ENCODE data around the gene EEF1AKMT3. TPM values are rescaled to one million over a fixed set of nuclear protein-coding genes. Genes with fewer than 3 reads are reported as not detected.

EEF1AKMT3 gene
- total RNA-seq, 2 donors from 2014 or later, result 1.9 to 3.6 TPM

- TF ChIP-seq, protein P1, sequence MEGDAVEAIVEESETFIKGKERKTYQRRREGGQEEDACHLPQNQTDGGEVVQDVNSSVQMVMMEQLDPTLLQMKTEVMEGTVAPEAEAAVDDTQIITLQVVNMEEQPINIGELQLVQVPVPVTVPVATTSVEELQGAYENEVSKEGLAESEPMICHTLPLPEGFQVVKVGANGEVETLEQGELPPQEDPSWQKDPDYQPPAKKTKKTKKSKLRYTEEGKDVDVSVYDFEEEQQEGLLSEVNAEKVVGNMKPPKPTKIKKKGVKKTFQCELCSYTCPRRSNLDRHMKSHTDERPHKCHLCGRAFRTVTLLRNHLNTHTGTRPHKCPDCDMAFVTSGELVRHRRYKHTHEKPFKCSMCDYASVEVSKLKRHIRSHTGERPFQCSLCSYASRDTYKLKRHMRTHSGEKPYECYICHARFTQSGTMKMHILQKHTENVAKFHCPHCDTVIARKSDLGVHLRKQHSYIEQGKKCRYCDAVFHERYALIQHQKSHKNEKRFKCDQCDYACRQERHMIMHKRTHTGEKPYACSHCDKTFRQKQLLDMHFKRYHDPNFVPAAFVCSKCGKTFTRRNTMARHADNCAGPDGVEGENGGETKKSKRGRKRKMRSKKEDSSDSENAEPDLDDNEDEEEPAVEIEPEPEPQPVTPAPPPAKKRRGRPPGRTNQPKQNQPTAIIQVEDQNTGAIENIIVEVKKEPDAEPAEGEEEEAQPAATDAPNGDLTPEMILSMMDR (IDR thresholded peaks at IDR 0.05), result no peak
- no peaks in the 10 kb centered on the region for H3K27me3 ChIP-seq
- H3K27ac ChIP-seq, result no peak overlapping the region
- H3K36me3 ChIP-seq, result no peaks in the 10 kb centered on the region
- no peak overlapping the region for H3K4me3 ChIP-seq
- peaks cover 0 to 25% of the 10 kb centered on the region in 2 donors for H3K4me1 ChIP-seq
- H3K9me3 ChIP-seq, result no peaks in the 10 kb centered on the region
- no peak for DNase-seq (ENCODE audit: low spot score)
Observed at GRCh38 chr12:57729321-57729844, 43.0 kb upstream of the EEF1AKMT3 start.

DNA sequence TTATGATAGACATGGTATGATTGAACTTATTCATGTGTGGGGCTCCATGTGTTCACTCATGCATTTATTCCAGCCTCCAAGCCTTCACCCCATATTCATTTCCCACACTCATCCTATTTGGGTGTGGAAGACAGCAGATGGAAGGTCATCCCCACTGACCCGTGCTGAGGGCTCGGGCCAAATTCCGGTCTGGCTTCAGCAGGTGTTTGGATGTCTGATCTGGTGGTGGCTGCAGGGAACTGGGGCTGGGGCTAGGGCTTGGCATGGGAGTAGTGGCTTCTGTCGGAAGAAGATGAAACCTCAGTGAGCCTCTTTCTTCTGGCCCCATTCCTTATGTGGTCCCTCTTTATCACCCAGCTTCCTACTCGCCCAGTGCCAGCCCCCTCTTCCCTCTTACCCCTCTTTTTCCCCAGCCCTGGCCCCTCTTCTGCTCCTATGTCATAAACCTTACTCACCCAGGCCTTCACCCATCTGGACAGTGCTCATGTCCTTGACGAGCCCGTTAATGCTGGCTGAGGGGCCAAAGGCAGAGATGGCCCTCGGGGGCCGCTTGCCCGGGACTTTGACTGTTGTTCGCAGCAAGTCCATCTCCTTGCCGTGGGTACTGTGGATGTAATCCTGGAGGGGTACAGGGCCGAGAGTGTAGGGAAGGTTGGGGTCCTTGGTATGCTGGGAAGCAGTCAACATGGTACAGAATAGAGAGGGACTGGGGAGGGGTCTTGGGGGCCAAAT is 41.9 kb upstream of the EEF1AKMT3 start:
- TF ChIP-seq, protein P1 (IDR thresholded peaks at IDR 0.05), result no peak
- Histone ChIP-seq H3K4me3 (no peak overlapping the region), H3K27ac (no peak overlapping the region), H3K36me3 (no peaks in the 10 kb centered on the region), H3K27me3 (peaks cover 0 to 1% of the 10 kb centered on the region in 2 donors), H3K4me1 (peaks cover 0 to 29% of the 10 kb centered on the region in 2 donors), H3K9me3 (no peaks in the 10 kb centered on the region)
- no peak for DNase-seq (ENCODE audit: low spot score)

DNA sequence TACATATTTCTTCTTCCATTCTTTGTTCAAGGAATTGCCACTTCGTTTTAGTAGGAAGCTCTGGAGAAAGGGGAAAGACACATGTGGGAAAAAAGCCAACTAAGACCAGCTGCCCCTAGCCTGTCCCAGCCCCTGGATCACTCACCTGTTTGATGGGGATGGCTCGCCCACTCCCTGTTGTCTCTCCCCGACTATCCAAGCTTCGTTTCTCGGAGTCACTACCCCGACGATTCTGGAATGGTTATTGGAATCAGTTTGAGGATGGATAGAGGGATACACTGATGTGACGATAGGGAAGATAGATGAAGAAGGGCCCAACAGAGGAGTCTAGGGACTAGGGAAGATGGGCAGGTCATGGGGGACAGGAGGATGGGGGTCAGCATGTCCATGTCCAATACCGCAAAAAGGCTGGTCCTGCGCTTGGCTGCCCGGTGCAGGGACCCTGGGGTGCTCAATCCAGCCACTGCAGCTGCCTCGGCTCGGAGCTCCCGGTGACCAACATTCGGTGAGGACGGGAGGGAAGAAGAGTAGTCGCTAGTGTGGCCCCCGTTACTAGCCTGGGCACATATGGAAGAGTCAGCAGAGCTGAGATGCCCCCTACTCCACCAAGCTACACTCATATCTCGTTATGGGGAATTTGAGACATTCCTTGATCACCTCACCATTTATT is 40.9 kb upstream of the EEF1AKMT3 start:
- peaks cover 5 to 8% of the 10 kb centered on the region in 2 donors for H3K27me3 ChIP-seq
- H3K36me3 ChIP-seq, result no peaks in the 10 kb centered on the region
- no peak overlapping the region for H3K27ac ChIP-seq
- no peak overlapping the region for H3K4me3 ChIP-seq
- DNase-seq (ENCODE audit: low spot score), result no peak
- TF ChIP-seq, protein P1 (IDR thresholded peaks at IDR 0.05), result no peak
- no peaks in the 10 kb centered on the region for H3K9me3 ChIP-seq
- H3K4me1 ChIP-seq, result peaks cover 0 to 30% of the 10 kb centered on the region in 2 donors

GRCh38 chr12:57732270-57732669 is 40.1 kb upstream of the EEF1AKMT3 start:
- Histone ChIP-seq H3K4me1 (peaks cover 0 to 30% of the 10 kb centered on the region in 2 donors), H3K9me3 (no peaks in the 10 kb centered on the region), H3K27me3 (peaks cover 8 to 11% of the 10 kb centered on the region in 2 donors), H3K4me3 (no peak overlapping the region), H3K27ac (no peak overlapping the region), H3K36me3 (no peaks in the 10 kb centered on the region)
- TF ChIP-seq, protein P1 (IDR thresholded peaks at IDR 0.05), result no peak
- DNase-seq (ENCODE audit: low spot score), result no peak

GRCh38 chr12:57732726-57733593 is 39.5 kb upstream of the EEF1AKMT3 start:
- Histone ChIP-seq H3K27me3 (peaks cover 8 to 18% of the 10 kb centered on the region in 2 donors), H3K36me3 (no peaks in the 10 kb centered on the region), H3K4me3 (no peak overlapping the region)

More at GRCh38 chr12:57732726-57733593, 39.5 kb upstream of the EEF1AKMT3 start:
- DNase-seq (ENCODE audit: low spot score), result no peak
- TF ChIP-seq, protein P1 (IDR thresholded peaks at IDR 0.05), result no peak
- no peak overlapping the region for H3K27ac ChIP-seq
- H3K9me3 ChIP-seq, result no peaks in the 10 kb centered on the region
- H3K4me1 ChIP-seq, result peaks cover 0 to 30% of the 10 kb centered on the region in 2 donors

Measured in right atrium auricular region (tissue), 2 donors.